Measurements from ENCODE around the gene RAP1GAP. TPM values are rescaled to one million over a fixed set of nuclear protein-coding genes. Genes with fewer than 3 reads are reported as not detected.

Gene RAP1GAP
- total and polyA plus RNA-seq, 9 of the 15 experiments (the other 6 are each of a cell fraction or from before 2014, with no cell fraction given) = 0.29 to 30.2 (median 19.2) TPM

DNA sequence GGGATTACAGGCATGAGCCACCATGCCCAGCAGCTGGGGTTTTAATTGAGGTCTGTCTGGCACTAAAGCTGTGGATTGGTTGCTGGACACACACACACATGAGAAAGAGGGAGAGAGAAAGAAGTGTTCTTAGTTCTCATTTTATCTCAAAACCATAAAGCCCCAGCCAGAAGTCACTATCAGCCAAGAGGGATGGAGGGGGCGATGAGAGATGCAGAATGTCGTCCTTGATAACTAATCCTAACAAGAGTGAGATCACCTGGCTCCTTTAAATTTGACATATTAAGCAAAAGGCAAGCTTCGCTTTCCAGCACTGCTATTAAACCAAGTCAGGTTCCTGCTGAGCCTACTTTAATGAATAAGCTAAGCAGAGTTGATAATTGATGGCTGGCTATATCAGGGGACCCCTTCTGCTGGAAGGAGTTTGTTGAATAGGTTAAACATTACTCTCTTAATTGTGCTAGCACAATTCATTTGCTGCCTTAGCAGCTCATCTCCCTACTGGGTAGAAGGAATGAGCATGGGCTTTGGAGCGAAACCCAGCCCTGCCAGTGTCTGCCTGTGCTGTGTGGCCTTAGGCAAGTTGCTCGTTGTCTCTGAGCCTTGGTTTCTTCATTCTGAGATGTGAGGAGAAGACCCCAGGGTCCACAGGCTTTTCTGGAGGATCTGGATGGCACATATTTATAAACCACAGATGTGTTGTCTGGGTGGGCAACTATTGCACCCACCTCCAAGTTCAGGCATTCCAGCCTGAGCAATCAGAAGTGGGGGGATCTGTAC lies 109.2 kb downstream of the RAP1GAP start (continued):
- TF ChIP-seq, protein P1, sequence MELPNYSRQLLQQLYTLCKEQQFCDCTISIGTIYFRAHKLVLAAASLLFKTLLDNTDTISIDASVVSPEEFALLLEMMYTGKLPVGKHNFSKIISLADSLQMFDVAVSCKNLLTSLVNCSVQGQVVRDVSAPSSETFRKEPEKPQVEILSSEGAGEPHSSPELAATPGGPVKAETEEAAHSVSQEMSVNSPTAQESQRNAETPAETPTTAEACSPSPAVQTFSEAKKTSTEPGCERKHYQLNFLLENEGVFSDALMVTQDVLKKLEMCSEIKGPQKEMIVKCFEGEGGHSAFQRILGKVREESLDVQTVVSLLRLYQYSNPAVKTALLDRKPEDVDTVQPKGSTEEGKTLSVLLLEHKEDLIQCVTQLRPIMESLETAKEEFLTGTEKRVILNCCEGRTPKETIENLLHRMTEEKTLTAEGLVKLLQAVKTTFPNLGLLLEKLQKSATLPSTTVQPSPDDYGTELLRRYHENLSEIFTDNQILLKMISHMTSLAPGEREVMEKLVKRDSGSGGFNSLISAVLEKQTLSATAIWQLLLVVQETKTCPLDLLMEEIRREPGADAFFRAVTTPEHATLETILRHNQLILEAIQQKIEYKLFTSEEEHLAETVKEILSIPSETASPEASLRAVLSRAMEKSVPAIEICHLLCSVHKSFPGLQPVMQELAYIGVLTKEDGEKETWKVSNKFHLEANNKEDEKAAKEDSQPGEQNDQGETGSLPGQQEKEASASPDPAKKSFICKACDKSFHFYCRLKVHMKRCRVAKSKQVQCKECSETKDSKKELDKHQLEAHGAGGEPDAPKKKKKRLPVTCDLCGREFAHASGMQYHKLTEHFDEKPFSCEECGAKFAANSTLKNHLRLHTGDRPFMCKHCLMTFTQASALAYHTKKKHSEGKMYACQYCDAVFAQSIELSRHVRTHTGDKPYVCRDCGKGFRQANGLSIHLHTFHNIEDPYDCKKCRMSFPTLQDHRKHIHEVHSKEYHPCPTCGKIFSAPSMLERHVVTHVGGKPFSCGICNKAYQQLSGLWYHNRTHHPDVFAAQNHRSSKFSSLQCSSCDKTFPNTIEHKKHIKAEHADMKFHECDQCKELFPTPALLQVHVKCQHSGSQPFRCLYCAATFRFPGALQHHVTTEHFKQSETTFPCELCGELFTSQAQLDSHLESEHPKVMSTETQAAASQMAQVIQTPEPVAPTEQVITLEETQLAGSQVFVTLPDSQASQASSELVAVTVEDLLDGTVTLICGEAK (IDR thresholded peaks at IDR 0.05) = no peak
- TF ChIP-seq, protein P1 (CRISPR knock-in tag; IDR thresholded peaks at IDR 0.05) = no peak
- TF ChIP-seq NR2F6 (CRISPR knock-in tag; IDR thresholded peaks at IDR 0.05) (no peak), ZFP36 (IDR thresholded peaks at IDR 0.05; ENCODE audit: low read depth, low read length, partially characterized antibody) (peak; percentile 82), BRD9 (IDR thresholded peaks at IDR 0.05; ENCODE audit: low read depth, partially characterized antibody) (no peak), FOXP1 (CRISPR knock-in tag; IDR thresholded peaks at IDR 0.05) (no peak)
- TF ChIP-seq, protein P2, sequence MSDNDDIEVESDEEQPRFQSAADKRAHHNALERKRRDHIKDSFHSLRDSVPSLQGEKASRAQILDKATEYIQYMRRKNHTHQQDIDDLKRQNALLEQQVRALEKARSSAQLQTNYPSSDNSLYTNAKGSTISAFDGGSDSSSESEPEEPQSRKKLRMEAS (CRISPR knock-in tag; IDR thresholded peaks at IDR 0.05) = no peak
- TF ChIP-seq, protein P3, sequence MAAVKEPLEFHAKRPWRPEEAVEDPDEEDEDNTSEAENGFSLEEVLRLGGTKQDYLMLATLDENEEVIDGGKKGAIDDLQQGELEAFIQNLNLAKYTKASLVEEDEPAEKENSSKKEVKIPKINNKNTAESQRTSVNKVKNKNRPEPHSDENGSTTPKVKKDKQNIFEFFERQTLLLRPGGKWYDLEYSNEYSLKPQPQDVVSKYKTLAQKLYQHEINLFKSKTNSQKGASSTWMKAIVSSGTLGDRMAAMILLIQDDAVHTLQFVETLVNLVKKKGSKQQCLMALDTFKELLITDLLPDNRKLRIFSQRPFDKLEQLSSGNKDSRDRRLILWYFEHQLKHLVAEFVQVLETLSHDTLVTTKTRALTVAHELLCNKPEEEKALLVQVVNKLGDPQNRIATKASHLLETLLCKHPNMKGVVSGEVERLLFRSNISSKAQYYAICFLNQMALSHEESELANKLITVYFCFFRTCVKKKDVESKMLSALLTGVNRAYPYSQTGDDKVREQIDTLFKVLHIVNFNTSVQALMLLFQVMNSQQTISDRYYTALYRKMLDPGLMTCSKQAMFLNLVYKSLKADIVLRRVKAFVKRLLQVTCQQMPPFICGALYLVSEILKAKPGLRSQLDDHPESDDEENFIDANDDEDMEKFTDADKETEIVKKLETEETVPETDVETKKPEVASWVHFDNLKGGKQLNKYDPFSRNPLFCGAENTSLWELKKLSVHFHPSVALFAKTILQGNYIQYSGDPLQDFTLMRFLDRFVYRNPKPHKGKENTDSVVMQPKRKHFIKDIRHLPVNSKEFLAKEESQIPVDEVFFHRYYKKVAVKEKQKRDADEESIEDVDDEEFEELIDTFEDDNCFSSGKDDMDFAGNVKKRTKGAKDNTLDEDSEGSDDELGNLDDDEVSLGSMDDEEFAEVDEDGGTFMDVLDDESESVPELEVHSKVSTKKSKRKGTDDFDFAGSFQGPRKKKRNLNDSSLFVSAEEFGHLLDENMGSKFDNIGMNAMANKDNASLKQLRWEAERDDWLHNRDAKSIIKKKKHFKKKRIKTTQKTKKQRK (IDR thresholded peaks at IDR 0.05; ENCODE audit: borderline replicate concordance, low read depth, low read length) = no peak
- TF ChIP-seq, protein P4, sequence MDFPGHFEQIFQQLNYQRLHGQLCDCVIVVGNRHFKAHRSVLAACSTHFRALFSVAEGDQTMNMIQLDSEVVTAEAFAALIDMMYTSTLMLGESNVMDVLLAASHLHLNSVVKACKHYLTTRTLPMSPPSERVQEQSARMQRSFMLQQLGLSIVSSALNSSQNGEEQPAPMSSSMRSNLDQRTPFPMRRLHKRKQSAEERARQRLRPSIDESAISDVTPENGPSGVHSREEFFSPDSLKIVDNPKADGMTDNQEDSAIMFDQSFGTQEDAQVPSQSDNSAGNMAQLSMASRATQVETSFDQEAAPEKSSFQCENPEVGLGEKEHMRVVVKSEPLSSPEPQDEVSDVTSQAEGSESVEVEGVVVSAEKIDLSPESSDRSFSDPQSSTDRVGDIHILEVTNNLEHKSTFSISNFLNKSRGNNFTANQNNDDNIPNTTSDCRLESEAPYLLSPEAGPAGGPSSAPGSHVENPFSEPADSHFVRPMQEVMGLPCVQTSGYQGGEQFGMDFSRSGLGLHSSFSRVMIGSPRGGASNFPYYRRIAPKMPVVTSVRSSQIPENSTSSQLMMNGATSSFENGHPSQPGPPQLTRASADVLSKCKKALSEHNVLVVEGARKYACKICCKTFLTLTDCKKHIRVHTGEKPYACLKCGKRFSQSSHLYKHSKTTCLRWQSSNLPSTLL (IDR thresholded peaks at IDR 0.05) = no peak
- TF ChIP-seq, protein P5, sequence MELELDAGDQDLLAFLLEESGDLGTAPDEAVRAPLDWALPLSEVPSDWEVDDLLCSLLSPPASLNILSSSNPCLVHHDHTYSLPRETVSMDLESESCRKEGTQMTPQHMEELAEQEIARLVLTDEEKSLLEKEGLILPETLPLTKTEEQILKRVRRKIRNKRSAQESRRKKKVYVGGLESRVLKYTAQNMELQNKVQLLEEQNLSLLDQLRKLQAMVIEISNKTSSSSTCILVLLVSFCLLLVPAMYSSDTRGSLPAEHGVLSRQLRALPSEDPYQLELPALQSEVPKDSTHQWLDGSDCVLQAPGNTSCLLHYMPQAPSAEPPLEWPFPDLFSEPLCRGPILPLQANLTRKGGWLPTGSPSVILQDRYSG (tag; conservative IDR thresholded peaks at IDR 0.05; ENCODE audit: low read depth) = no peak

Measured in K562 (cell line).